LNCAP (cell line): ENCODE data around the gene MYO7B.

ENCODE experiments used
- TF ChIP-seq, protein P1 (sequence below): fragments of 450-650 bp; IDR thresholded peaks from 2 replicates; pipeline ENCODE4 v1.5.1; 2017; ENCODE audit warnings: mild to moderate bottlenecking

Gene MYO7B

DNA sequence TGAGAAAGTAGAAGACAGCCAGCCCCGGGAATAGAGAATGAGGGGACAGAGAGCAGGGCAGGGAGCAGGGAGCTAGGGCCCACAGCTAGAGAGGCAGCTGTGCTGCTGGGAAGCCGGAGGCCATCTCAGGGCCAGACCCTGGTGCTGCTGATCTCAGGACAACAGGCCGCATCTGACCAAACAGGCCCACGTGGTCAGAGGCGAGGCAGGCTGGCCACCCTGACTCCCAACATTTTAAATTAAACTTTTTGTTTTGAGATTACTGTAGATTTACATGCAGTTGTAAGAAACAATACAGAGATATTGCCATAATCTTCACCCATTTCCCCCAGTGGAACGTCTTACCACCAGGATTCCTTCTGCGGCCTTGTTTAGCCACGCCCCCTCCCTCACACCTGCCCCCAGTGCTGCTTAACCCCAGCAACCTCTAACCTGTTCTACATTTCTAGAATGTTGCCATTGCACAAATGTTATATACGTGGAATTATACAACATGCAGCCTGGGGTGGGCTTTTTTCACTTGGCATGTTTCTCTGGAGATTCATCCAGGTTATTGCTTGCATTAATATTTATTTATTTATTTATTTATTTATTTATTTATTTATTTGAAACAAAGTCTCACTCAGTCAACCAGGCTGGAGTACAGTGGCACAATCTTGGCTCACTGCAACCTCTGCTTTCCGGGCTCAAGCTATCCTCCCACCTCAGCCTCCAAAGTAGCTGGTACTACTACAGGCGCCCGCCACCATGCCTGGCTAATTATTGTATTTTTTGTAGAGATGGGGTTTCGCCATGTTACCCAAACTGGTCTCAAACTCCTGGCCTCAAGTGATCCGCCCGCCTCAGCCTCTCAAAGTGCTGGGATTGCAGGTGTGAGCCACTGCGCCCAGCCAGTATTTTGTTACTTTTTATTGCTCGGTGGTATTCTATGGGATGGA lies 61.8 kb downstream of the MYO7B start:
- TF ChIP-seq, protein P1, sequence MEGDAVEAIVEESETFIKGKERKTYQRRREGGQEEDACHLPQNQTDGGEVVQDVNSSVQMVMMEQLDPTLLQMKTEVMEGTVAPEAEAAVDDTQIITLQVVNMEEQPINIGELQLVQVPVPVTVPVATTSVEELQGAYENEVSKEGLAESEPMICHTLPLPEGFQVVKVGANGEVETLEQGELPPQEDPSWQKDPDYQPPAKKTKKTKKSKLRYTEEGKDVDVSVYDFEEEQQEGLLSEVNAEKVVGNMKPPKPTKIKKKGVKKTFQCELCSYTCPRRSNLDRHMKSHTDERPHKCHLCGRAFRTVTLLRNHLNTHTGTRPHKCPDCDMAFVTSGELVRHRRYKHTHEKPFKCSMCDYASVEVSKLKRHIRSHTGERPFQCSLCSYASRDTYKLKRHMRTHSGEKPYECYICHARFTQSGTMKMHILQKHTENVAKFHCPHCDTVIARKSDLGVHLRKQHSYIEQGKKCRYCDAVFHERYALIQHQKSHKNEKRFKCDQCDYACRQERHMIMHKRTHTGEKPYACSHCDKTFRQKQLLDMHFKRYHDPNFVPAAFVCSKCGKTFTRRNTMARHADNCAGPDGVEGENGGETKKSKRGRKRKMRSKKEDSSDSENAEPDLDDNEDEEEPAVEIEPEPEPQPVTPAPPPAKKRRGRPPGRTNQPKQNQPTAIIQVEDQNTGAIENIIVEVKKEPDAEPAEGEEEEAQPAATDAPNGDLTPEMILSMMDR: no peak

DNA sequence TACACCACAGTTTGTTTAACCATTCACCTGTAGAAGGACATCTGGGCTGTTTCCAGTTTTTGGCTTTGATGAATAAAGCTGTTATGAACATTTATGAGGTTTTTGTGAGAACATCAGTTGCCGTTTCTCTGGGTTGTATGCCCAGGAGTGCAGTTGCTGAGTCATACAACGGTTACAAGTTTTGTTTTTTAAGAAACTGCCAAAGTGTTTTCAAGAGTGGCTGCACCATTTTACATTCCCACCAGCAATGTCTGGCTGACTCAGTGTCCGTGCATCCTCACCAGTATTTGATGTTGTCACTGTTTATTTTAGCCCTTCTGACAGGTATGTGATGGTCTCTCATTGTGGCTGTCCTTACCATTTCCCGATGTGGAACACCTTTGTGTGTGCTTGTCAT lies 62.5 kb downstream of the MYO7B start:
- TF ChIP-seq, protein P1: no peak

DNA sequence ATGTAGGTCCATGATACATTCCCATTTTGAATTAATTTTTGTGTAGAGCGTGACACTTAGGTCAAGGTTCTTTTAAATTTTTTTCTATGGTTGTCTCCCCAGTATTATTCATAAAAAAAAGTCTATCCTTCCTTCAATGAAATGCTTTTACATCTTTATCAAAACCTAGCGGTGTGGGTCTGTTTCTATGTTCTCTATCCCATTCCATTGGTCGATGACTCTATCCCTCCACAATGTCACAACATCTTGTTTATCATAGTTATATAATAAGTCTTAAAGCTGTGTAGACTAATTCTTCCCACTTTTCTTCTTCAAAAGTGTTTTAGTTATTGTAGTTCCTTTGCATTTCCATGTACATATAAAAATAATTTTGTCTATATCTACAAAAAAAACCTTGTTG lies 63.2 kb downstream of the MYO7B start:
- TF ChIP-seq, protein P1: no peak

DNA sequence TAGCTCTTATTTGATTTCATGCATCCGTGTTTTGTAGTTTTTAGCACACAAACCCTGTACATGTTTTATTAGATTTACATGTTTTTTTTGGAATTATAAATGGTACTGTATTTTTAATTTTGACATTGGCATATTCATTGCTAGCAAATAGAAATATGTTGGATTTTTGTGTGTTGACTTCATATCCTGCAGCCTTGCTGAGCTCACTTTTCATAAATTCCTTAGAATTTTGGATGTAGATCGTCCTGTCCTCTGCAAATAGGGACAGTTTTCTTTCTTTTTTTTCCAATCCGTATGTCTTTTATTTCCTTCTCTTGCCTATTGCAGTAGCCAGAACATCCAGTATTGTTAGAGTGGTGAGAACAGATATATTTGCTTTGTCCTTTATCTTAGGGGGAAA lies 63.7 kb downstream of the MYO7B start:
- TF ChIP-seq, protein P1: no peak

DNA sequence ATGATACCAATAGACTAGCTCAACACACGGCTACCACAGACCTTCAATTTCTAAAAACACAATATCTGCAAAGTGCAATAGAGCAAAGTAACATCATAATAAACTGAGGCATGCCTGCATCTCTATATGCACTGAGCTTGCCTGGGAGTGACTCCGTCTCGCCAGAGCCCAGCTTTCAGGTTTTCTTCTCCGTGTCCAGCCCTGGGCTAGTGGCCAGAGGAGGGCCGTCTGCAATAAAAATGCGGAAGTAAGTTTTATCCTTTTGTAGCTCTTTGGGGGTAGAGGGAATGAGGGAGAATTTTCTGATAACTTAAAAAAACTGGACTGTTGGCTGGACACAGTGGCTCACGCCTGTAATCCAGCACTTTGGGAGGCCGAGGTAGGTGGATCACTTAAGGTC lies 69.5 kb downstream of the MYO7B start:
- TF ChIP-seq, protein P1: no peak

DNA sequence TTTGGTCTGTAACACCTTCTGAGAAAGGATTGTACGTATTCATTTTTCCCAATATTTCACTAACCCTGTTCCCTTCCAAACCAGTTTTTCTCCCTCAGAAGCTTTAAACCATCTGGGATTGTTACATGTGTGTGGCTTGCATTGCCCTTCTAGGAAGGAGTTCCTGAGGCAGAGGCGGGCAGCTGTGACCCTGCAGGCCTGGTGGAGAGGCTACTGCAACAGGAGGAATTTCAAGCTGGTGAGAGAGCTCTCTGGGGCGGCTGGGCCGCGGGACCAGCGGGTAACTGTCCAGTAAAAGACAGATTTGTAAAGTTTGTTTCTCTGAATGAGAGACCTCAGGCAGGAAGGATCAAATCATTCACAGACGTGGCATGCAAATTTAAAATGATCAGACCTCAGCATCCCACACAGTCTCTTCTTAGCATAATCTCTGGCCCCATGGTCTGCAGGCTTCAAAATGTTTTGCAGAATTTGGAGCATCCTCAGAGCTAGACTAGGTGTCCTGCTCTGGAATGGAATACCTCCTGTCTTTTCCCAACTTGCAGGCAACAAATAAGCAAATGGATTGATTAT lies 70.3 kb downstream of the MYO7B start:
- TF ChIP-seq, protein P1: no peak

DNA sequence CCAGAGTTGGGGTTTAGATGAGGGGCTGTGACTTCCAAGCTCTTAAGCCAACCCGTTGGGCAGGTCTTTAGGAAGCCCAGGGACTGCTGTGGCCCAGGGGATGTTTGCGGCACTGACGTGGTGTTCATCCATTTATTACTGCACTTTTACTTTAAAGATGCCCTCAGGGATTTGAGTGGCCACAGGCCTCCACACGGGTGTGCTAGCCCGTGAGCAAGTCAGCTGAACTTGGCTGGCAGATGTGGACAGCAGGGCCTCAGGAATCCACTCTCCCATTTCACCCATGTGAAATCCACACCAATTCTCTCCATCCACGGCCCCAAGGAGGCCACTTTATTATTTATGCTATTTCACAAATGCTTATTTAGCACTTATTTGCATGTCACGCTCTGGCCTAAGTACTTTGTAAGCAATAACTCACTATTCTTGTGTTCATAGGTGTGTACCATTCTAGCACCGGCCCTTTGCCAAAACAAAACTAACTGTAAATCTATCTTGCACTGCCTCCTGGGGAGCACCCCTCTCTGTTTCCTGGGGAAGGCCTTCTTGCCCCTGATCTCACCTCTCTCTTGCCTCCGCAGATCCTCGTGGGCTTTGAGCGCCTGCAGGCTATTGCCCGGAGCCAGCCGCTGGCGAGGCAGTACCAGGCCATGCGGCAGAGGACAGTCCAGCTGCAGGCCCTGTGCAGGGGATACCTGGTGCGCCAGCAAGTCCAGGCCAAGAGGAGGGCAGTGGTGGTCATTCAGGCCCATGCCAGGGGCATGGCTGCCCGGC lies 71.3 kb downstream of the MYO7B start:
- TF ChIP-seq, protein P1: no peak
